ENCODE results near the gene PNPLA1. TPM values are rescaled to one million over a fixed set of nuclear protein-coding genes. Genes with fewer than 3 reads are reported as not detected.
A peak's percentile ranks its signal among the peaks of the same experiment; 100 is the strongest.

The PNPLA1 gene
- total RNA-seq, 1 experiment from 2014 or later: not detected

DNA sequence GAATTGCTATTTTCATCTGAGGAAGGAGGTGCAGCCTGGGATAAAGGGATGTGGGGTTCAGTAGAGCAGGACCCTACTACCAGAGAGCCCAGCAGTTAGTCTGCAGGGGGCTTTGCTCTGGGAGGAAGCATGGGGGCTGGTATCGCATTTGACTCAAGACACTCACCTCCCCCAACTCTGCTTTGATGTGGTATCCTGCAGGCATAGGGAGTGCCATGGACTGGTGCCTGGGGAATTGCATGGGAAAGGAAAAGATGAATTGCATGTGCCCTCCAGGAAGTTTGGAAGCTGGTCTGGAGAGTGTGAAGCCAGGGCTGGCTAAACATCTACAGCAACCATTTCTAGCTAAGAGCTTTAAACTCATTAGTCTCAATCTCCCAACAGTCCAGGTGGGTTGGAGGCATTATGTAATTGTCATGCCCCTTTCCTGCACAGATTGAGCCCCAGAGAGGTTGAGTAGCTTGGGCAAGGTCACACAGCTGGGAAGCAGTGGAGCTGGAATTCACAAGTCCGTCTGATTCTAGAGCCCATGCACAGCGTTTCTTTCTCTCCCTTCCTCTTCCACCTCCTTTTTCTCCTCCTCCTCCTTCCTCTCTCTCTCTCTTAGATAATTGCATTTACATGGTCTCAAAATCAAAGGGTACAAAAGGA is 26.2 kb upstream of the PNPLA1 start:
- DNase-seq (ENCODE audit: low read depth, low spot score): no peak
- in situ Hi-C loops (cut with HindIII; ENCODE audit: low pct_unique_long_range_greater_than_20kb, low sequenced_read_pairs): no loop called here

DNA sequence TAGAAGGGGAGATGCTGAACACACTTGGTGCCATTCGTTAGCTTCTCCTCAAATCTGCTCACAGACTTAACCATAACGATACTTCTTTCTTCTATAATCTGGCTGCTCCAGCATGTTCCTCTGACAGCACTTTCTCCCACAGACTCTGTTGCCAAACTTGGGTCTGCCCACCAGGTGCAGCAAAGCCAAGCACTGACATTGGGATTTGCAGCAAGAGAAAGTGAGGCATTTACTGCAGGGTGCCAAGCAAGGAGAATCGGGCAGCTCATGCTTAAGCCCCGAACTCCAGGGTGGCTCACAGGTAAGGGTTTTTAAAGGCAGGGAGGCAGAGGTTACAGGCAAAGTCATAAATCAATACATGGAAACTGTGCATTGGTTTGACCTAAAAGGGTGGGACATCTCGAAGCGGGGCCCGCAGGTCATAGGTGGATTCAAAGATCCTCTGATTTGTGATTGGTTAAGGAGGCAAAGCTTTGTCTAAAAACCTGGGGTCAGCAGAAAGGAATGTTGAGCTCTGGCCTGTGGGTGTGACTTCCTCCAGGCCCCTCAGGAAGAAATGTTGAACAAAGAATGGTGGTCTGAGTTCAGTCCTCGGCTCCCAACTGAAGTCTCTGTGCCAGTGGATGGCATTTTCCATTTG is 25.1 kb upstream of the PNPLA1 start:
- in situ Hi-C loops (cut with HindIII; ENCODE audit: low pct_unique_long_range_greater_than_20kb, low sequenced_read_pairs): no loop called here
- peak; percentile 13 for DNase-seq (ENCODE audit: low read depth, low spot score)

DNA sequence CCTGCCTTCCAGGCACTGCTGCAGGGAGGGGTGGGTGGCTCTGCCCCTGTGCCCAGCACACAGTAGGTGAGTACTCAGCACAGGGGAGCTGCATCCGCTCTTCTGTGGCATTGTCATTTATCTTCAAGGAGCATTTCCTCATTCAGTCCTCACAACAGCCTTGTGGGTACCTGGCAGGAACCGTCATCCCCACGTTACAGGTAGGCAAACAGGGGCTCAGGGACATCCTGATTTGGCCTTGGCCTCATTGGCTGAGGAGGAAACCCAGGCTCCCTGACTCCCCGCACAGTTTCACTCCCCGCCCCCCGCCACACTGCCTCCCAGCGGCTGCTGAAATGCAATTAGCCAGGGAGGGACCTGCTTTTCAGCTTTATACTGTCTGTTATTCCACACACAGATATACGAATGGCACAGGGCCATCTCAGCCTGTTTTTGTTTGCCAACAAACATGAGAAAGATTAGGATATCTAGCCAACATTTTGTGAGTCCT is 24.2 kb upstream of the PNPLA1 start:
- DNase-seq (ENCODE audit: low read depth, low spot score): no peak
- in situ Hi-C loops (cut with HindIII; ENCODE audit: low pct_unique_long_range_greater_than_20kb, low sequenced_read_pairs): no loop called here

DNA sequence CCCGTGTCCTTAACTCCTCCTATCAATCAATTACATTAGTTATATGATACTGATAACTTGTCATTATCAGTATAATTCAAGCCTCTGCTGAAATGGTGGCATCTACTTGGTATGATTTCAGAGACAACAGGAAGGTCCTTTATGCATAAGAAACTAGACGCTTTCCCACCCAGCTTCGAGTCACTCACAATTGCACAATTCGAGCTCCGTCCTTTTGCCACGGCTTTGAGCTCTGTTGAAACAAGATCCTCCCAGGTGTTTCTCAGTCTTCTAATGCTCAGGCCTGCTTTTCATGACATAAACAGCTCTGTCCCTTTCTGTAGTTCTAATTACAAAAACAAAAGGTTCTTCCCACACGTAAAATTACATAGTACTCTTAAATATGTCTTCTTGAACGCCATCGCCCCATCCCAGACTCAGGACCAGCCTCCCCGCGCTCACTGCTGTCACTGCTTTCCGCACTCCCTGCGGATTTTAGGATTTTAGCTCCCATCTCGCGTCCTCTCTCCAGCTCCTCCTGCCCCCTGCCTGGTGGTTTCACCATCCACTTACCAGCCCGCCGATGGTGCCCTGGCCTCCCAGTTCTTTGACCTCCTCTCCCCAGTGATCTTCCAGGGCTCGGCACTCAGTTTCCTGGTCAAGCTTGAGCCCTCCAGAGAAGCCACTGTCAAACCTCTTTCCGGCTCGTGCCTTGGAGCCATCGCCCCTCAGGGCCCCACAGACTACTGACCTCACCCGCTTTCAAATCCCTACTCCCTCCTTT is 23.2 kb upstream of the PNPLA1 start:
- in situ Hi-C loops (cut with HindIII; ENCODE audit: low pct_unique_long_range_greater_than_20kb, low sequenced_read_pairs): no loop called here
- DNase-seq (ENCODE audit: low read depth, low spot score): no peak

DNA sequence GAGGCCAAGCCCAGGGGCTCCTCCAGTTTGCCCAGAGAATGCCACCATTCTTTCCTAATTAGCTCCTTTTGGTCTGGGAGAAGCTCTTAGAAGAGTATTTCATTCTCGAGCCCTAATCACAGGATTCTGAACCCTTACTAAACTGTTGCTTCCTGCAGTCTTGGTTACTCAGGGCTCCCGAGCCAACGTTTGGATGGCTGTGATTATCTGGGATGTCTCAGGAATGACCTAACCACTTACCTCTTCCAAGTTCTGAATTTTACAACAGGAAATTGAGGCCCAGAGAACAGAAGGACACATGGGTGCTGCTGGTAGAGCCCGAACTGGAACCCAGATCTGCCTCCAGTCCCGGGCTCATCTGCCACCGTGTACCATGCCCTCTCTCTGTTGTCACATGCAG is 22.2 kb upstream of the PNPLA1 start:
- no peak for DNase-seq (ENCODE audit: low read depth, low spot score)
- in situ Hi-C loops (cut with HindIII; ENCODE audit: low pct_unique_long_range_greater_than_20kb, low sequenced_read_pairs): no loop called here

DNA sequence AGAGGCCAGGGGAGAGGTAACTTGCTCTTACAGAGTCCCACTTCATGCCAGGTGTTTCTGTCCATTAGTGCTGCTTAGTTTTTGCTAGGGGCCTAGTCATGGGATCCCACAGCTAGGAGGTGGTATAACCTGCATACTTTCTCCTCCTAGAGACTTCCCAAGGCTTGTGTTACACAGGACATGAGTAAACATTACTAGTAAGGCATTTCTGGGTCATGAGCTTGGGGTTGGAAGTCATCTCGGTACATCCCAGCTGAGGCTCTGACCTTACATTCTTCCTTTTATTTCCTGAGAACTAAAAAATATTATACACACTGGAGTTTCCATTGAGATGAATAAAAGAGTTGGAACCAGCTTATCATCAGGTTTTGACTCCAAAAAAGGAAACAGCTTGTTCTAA is 20.9 kb upstream of the PNPLA1 start:
- in situ Hi-C loops (cut with HindIII; ENCODE audit: low pct_unique_long_range_greater_than_20kb, low sequenced_read_pairs): no loop called here

DNA sequence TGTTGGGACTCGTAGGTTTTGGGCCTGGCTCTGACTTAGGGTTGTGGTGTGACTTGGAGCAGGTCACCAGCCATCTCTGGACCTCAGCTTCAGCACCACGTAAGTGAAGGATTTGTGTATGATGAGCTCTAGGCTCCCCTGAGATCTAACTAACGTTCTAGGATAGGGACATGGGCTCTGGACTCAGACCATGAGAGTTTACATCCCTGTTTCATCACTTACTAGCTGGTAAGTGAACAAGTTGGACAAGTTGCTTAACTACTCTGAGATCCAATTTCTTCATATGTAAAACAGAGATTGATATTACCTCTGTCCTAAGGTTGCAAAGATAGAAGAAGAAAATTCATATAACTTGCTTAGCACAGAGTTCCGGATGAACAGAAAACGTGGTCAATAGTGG is 20.3 kb upstream of the PNPLA1 start:
- in situ Hi-C loops (cut with HindIII; ENCODE audit: low pct_unique_long_range_greater_than_20kb, low sequenced_read_pairs): no loop called here
- DNase-seq (ENCODE audit: low read depth, low spot score): no peak

More for the DNA sequence above, 20.9 kb upstream of the PNPLA1 start:
- no peak for DNase-seq (ENCODE audit: low read depth, low spot score)

DNA sequence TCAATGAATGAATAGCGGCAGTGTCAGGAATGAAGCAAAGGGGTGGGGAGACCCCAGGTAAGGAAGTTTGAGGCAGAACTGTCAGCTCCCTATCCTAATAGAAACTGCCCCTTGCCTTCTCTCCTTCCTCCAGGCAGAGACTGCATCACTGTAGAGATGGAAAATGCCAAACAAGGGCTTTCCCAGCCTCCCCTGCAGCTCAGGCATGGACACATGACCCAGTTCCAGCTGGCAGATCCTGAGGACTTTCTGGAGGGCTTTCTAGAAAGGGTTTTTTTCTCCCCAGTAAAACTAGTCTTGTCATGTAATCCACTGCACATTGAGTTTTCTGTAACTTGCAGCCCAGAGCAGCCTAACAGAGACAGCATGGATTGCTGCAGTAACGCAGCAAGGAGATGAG is 17.9 kb upstream of the PNPLA1 start:
- no peak for DNase-seq (ENCODE audit: low read depth, low spot score)
- in situ Hi-C loops (cut with HindIII; ENCODE audit: low pct_unique_long_range_greater_than_20kb, low sequenced_read_pairs): no loop called here

DNA sequence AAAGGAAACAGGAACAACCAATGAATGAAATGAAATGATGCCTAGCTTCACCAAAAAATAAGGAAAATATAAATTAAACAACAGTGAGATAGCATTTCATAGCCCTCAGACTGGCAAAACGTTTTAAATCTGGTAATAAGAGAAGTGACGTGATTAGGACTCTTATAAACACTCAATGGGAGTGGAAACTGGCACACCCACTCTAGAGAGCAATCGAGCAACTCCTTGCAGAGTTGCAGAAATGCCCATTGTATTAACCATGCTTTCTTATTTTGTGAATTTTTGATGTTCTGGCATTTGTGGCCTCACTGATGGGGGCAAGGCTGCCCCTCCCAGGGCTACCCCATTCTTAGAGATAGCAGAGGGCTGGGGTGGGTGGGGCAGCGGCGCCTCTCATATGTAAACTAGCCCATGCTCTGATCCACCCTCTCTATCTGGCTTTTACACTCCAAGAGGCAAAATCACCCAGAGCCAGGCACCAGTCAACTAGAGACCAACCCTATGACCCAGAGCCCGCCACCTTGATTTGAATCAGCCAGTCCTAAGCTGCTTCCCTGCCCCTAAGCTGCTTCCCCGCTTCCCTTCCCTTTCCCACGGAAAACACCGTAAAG is 6.4 kb upstream of the PNPLA1 start:
- DNase-seq (ENCODE audit: low read depth, low spot score): no peak
- in situ Hi-C loops (cut with HindIII; ENCODE audit: low pct_unique_long_range_greater_than_20kb, low sequenced_read_pairs): no loop called here

DNA sequence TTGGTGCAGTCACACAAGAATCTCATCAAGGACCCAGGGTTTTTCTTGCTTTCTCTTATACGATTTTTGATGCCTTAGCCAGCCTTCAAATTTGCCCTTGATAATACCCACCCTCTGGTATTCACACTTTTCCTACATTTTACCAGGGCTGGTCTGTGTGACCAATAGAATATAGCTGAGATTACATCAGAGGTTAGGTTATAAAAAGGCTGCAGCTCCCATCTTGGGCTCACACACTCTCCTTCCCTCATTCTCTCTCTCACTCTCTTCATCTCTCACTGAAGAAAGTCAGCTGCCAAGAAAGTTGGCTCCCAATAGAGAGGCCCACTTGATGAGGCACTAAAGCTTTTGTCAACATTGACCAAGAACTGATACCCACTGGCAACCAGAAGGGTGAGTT is 4.1 kb upstream of the PNPLA1 start:
- in situ Hi-C loops (cut with HindIII; ENCODE audit: low pct_unique_long_range_greater_than_20kb, low sequenced_read_pairs): no loop called here
- DNase-seq (ENCODE audit: low read depth, low spot score): no peak

DNA sequence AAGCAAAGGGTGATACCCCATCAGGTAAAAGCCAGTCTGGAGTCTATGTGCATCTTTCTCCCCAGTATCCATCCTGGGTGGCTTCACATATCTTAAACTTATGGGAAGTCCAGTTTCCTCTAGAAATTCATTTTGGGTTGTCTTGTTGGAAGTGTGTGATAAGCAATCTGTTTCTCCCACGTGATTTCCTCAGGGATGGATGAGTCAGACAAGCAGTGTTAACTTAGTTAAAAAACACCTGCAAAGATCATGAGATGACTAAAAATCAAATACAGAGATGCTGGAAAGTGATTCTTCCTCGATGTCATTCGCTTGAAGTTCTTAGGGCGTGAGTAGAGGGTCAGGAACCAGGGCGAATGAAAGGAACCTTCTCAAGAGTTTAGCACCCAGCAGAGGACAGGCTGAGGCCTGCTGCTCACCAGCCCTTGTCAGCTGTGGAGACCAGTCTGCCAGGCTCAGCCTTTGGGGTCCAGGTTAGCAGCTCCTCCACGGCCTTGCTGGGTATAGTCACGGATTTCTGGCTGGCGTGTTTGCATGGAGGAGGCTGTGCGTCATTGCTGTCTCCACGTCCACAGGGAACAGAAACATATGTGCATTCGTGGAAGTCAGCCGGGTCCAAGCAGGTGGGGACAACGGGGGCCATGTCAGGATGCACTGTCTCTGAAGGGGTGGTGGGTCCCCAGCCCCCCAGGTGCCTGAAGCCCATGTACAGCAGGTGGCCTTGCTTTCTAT is 2.8 kb upstream of the PNPLA1 start:
- in situ Hi-C loops (cut with HindIII; ENCODE audit: low pct_unique_long_range_greater_than_20kb, low sequenced_read_pairs): no loop called here
- no peak for DNase-seq (ENCODE audit: low read depth, low spot score)

DNA sequence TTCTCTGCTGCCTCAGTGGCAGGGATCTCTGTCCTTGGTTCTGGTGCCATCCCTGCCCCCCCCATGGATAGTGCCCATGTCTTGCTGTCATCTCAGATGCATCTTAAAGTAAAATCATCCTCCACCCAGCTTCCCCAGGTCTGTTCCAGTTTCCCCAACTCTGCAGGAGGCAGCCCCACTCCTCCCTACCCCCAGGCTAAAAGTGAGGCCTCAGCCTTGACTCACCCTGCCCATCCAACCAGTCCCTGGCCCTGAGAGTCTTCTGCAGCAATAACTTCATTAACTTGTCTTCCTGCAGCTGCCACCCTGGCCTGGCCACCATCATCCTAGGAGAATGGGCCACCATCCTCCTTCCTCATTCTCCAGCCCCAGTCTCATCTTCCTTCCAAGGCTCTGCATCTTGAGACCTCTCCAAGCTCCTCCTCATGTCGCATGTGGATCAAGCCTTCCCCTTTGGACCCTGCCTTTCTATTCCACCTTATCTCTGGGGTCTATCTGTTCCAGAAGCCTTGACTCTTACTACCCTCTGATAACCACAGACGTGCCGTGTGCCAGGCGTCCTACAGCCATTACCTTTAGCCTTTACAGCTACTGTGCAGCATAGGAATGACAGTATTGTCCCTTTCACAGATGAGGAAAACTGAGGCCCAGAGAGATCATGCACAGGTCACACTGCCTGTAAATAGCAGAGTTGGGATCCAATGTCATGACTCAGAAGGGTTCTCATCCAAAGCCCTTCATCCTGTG is 2.0 kb upstream of the PNPLA1 start:
- in situ Hi-C loops (cut with HindIII; ENCODE audit: low pct_unique_long_range_greater_than_20kb, low sequenced_read_pairs): no loop called here
- no peak for DNase-seq (ENCODE audit: low read depth, low spot score)

DNA sequence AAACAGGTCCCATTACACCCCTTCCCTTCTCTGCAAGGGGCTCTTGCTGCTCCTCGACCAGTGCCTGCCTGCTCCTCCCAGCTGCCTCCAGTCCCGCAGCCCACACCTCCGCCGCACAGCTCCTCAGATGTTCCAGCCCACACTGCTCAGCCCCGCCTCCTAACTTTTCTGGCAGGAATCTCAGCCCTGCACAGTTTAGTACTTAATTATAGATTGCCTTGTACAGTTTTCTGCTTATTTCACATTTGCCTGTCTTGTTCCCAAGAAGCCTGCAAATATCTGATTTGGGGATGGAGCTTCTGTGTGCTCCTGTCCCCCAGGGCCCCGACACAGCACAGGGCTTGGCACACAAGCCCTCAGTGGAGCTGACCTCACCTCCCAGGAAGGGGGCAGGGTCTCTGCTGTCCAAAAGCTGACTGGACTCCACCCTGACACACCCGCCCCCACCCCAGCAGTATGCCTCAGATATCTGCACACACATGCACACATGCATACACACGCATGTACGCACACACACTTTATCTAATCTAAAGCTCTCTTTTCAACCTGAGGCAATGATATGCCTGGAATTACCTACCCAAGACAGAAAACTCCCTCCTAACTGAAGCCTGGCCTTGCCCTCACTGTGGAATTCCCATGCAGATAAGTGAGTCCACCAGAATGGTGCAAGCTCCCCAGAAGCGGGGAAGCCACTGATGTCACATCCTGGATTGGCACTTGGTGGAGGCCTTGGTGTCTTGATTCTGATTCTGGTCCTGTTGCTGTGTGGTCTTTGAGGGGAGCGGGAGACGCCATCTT is 1.2 kb upstream of the PNPLA1 start:
- DNase-seq (ENCODE audit: low read depth, low spot score): no peak
- in situ Hi-C loops (cut with HindIII; ENCODE audit: low pct_unique_long_range_greater_than_20kb, low sequenced_read_pairs): no loop called here

DNA sequence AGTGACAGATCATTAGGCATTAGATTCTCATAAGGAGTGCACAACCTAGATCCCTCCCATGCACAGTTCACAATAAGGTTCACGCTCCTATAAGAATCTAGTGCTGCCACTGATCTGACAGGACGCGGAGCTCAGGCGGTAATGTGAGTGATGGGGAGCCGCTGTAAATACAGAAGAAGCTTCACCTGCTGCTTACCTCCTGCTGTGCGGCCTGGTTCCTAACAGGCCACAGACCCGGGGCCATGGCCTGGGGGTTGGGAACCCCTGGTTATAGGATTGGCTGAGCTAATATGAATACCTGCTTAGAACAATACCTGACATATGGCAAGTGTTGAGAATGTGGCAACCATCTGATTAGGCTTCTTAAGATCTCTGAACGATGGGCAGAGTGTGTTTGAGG is 2.4 kb downstream of the PNPLA1 start:
- DNase-seq (ENCODE audit: low read depth, low spot score): no peak

DNA sequence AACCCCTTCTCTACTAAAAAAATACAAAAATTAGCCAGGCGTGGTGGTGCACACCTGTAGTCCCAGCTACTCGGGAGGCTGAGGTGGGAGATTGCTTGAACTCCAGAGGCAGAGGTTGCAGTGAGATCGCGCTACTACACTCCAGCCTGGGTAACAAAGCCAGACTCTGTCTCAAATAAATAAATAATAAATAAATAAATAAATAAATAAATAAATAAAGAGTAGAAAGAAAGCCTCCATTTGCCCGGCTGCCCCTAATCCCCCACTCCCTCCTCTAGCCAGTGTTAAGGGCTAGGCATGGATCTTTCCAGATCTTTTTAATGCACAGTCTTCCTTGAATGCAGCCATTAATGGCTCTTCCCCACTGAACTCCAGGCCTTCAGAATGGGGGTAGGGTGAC is 3.2 kb downstream of the PNPLA1 start:
- in situ Hi-C loops (cut with HindIII; ENCODE audit: low pct_unique_long_range_greater_than_20kb, low sequenced_read_pairs): no loop called here

More for the DNA sequence above, 2.4 kb downstream of the PNPLA1 start:
- in situ Hi-C loops (cut with HindIII; ENCODE audit: low pct_unique_long_range_greater_than_20kb, low sequenced_read_pairs): no loop called here

DNA sequence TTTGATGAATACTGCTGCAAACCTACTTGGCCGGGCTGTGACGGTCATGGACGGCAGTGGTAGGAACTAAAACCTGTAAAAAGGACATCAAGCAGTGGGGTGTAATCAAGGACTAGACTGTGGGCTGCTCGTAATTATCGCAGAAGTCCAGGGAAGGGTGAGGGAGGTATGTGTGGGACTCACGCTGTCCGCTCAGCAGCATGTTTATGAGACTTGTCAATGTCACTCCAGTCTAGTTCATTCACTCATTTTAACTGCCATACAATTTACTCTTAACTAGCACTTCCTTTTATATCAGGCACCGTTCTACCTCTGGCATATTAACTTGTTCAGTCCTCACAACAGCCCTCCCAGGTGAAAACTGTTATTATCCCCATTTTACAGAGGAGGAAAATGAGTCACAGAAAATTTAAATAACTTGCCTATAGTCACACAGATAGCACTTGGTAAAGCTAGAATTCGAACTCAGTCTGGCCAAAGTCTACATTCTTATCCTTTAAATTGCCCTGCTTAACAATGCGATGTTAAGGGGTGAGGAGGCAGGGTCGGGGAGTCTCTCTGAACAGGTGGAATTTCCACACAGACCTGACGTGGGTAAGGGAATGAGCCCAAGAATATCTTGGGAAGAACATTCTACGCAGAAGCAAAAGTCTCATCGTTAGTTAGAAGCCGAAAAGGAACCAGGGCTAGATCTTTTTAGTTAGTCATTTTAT is 4.1 kb downstream of the PNPLA1 start:
- no peak for DNase-seq (ENCODE audit: low read depth, low spot score)
- in situ Hi-C loops (cut with HindIII; ENCODE audit: low pct_unique_long_range_greater_than_20kb, low sequenced_read_pairs): no loop called here

More for the DNA sequence above, 3.2 kb downstream of the PNPLA1 start:
- no peak for DNase-seq (ENCODE audit: low read depth, low spot score)
